ENCODE data around the gene FKBP4. TPM values are rescaled to one million over a fixed set of nuclear protein-coding genes. Genes with fewer than 3 reads are reported as not detected.
A peak's percentile ranks its signal among the peaks of the same experiment; 100 is the strongest.

FKBP4 gene
- total RNA-seq, 1 experiment from 2014 or later: 162 TPM

DNA sequence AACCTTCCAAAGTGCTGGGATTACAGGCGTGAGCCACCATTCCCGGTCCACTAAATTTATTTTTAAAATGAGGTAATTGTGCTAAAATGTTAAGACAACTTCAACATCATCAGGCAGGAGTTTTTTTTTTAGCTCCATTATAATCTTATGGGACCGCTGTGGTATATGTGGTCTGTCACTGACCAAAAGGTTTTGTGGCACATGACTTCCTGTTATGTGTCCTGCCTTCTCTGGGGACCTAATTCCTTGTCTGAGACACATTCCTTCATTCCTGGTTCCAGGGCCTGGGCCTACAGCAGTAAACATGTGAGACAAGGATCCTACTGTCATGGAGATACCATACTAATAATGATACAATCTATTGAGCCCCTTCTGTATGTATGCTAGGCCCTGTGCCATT lies 57.2 kb downstream of the FKBP4 start:
- ATAC-seq (no peak), DNase-seq (no peak)
- Histone ChIP-seq H2AFZ (ENCODE audit: low read length) (no peak overlapping the region), H3K9me2 (replicated peaks; ENCODE audit: low read length) (no peaks in the 10 kb centered on the region), H3K9ac (ENCODE audit: low read length) (no peak overlapping the region), H3F3A (ENCODE audit: low read length, unreplicated experiment) (no peaks in the 10 kb centered on the region), H3K4me2 (ENCODE audit: low read length) (no peak overlapping the region), H3K4me3 (ENCODE audit: low read length) (no peak overlapping the region), H3K79me2 (ENCODE audit: low read length) (no peaks in the 10 kb centered on the region), H3K4me1 (ENCODE audit: insufficient read depth, low read length) (no peaks in the 10 kb centered on the region), H4K20me1 (ENCODE audit: low read length) (no peaks in the 10 kb centered on the region), H3K9me3 (ENCODE audit: low read length) (no peaks in the 10 kb centered on the region), H3K27ac (ENCODE audit: low read length) (no peak overlapping the region), H3K36me3 (ENCODE audit: low read depth, low read length) (no peaks in the 10 kb centered on the region), H3K27me3 (ENCODE audit: low read length) (no peaks in the 10 kb centered on the region)
- TF ChIP-seq, protein P1, sequence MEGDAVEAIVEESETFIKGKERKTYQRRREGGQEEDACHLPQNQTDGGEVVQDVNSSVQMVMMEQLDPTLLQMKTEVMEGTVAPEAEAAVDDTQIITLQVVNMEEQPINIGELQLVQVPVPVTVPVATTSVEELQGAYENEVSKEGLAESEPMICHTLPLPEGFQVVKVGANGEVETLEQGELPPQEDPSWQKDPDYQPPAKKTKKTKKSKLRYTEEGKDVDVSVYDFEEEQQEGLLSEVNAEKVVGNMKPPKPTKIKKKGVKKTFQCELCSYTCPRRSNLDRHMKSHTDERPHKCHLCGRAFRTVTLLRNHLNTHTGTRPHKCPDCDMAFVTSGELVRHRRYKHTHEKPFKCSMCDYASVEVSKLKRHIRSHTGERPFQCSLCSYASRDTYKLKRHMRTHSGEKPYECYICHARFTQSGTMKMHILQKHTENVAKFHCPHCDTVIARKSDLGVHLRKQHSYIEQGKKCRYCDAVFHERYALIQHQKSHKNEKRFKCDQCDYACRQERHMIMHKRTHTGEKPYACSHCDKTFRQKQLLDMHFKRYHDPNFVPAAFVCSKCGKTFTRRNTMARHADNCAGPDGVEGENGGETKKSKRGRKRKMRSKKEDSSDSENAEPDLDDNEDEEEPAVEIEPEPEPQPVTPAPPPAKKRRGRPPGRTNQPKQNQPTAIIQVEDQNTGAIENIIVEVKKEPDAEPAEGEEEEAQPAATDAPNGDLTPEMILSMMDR (conservative IDR thresholded peaks at IDR 0.05; ENCODE audit: low read depth, low read length): no peak
- TF ChIP-seq EZH2phosphoT487 (IDR thresholded peaks at IDR 0.05; ENCODE audit: borderline replicate concordance, low read length) (no peak), EZH2 (IDR thresholded peaks at IDR 0.05; ENCODE audit: low read length, unreplicated experiment) (no peak)
- no TSS peak for BruUV-seq (replicated peaks)
- ChIA-PET POLR2A (ENCODE audit: unreplicated experiment) (no interaction called here), CTCF (no interaction called here)
- intact Hi-C loops (cut with micrococcal nuclease): no loop called here

DNA sequence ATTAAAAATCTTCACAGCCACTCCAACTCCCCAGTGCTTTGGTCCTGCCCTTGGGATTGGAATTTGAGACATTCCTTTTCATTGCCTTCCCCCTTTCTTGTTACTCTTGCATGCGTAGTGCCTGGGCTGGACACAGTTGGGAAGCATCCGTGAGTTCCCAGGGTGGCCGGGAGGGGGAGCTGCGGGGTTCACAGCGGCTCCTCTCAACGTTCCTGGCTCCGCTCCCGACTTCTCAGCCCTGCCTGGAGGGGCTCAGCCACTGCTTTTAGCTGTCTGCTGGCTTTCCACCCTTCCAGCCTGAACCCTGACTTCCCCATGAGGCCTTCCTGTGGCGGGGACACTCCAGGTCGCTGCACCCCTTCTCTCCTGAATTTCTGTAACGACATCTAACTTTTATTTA lies 58.9 kb downstream of the FKBP4 start:
- H3K9me3 ChIP-seq (ENCODE audit: low read length): no peaks in the 10 kb centered on the region
- no peaks in the 10 kb centered on the region for H4K20me1 ChIP-seq (ENCODE audit: low read length)
- no peak for TF ChIP-seq EZH2 (IDR thresholded peaks at IDR 0.05; ENCODE audit: low read length, unreplicated experiment)
- TF ChIP-seq, protein P1 (conservative IDR thresholded peaks at IDR 0.05; ENCODE audit: low read depth, low read length): peak; percentile 73
- TF ChIP-seq EZH2phosphoT487 (IDR thresholded peaks at IDR 0.05; ENCODE audit: borderline replicate concordance, low read length): no peak
- H2AFZ ChIP-seq (ENCODE audit: low read length): no peak overlapping the region
- no peak overlapping the region for H3K4me2 ChIP-seq (ENCODE audit: low read length)
- no peak overlapping the region for H3K4me3 ChIP-seq (ENCODE audit: low read length)
- peak; percentile 82 for ATAC-seq
- intact Hi-C loops (cut with micrococcal nuclease): no loop called here
- BruUV-seq (replicated peaks): no TSS peak
- no peaks in the 10 kb centered on the region for H3K27me3 ChIP-seq (ENCODE audit: low read length)
- POLR2A ChIA-PET (ENCODE audit: unreplicated experiment): no interaction called here
- no peak overlapping the region for H3K27ac ChIP-seq (ENCODE audit: low read length)
- no peak overlapping the region for H3K9ac ChIP-seq (ENCODE audit: low read length)
- CTCF ChIA-PET: interaction anchor here (0.6 to 0.7 kb wide), 2 partner anchors 29 to 99 kb away, joined by 3 read pairs; no protein-coding TSS in a partner anchor
- no peaks in the 10 kb centered on the region for H3F3A ChIP-seq (ENCODE audit: low read length, unreplicated experiment)
- no peaks in the 10 kb centered on the region for H3K4me1 ChIP-seq (ENCODE audit: insufficient read depth, low read length)
- no peaks in the 10 kb centered on the region for H3K9me2 ChIP-seq (replicated peaks; ENCODE audit: low read length)
- peaks cover 3% of the 10 kb centered on the region; the same call in 1 of the 2 replicates for H3K36me3 ChIP-seq (ENCODE audit: low read depth, low read length)
- peak; percentile 68 for DNase-seq
- no peaks in the 10 kb centered on the region for H3K79me2 ChIP-seq (ENCODE audit: low read length)

Other genes with a start within 250 kb of the FKBP4 start
- 12.8 and 13.8 TPM in 2 replicates for gene ITFG2, start 17.7 kb downstream of the FKBP4 start, total RNA-seq (2014; rRNA removed)
- gene NRIP2, start 40.1 kb downstream of the FKBP4 start, total RNA-seq (2014; rRNA removed): not detected in 2 replicates
- gene TEX52, start 62.1 kb downstream of the FKBP4 start, total RNA-seq (2014; rRNA removed): not detected in 2 replicates
- gene FOXM1, start 82.2 kb downstream of the FKBP4 start, total RNA-seq (2014; rRNA removed): 71.4 and 88.6 TPM in 2 replicates
- 42.0 and 43.3 TPM in 2 replicates for gene RHNO1, start 82.3 kb downstream of the FKBP4 start, total RNA-seq (2014; rRNA removed)
- 19.8 and 22.6 TPM in 2 replicates for gene TULP3, start 95.9 kb downstream of the FKBP4 start, total RNA-seq (2014; rRNA removed)
- gene TEAD4, start 164.4 kb downstream of the FKBP4 start, total RNA-seq (2014; rRNA removed): 22.3 and 27.7 TPM in 2 replicates